ENCODE data around the gene ATP6AP2.

ATP6AP2 gene

GRCh38 chrX:40646489-40647306 is 65.9 kb downstream of the ATP6AP2 start:
- no peak for DNase-seq

- DNase-seq: peak; percentile 85
Observed at GRCh38 chrX:40647307-40648197, 66.8 kb downstream of the ATP6AP2 start, which contains the start of gene CXorf38. CXorf38 (minus strand) TSS chrX:40647561; CDS start chrX:40647520, 41 bp downstream.

GRCh38 chrX:40651620-40652223 is 71.0 kb downstream of the ATP6AP2 start:
- peak; percentile 74 for DNase-seq

GRCh38 chrX:40652664-40653063 is 71.9 kb downstream of the ATP6AP2 start:
- no peak for DNase-seq

GRCh38 chrX:40653535-40653934 is 72.8 kb downstream of the ATP6AP2 start:
- no peak for DNase-seq
